Neuronal stem cell (in vitro differentiated cells): ENCODE results near the gene SND1.

ENCODE experiments used
- DNase-seq: peaks from one replicate; pipeline ENCODE4 v3.0.0-alpha.2; 2013; ENCODE audit warnings: low spot score
- H2AFZ ChIP-seq: one replicate; pipeline ENCODE4 v1.6.1; 2013; ENCODE audit warnings: mild to moderate bottlenecking, low read length, inconsistent platforms
- H2AK5ac ChIP-seq: 2 replicates; pipeline ENCODE4 v1.6.1; 2013; ENCODE audit warnings: low read depth, mild to moderate bottlenecking, inconsistent platforms, low read length, moderate library complexity, mixed read lengths
- H2BK120ac ChIP-seq: 2 replicates; pipeline ENCODE4 v1.6.1; 2013; ENCODE audit warnings: low read depth, mild to moderate bottlenecking, inconsistent platforms, low read length, moderate library complexity, mixed read lengths
- H2BK12ac ChIP-seq: one replicate; pipeline ENCODE4 v1.6.1; 2013; ENCODE audit warnings: low read length, inconsistent platforms
- H2BK15ac ChIP-seq: 2 replicates; pipeline ENCODE4 v1.6.1; 2013; ENCODE audit warnings: mild to moderate bottlenecking, low read length, inconsistent platforms, mixed read lengths
- H2BK5ac ChIP-seq: one replicate; pipeline ENCODE4 v1.6.1; 2013; ENCODE audit warnings: inconsistent platforms, mild to moderate bottlenecking, low read length, moderate library complexity
- H3K14ac ChIP-seq: one replicate; pipeline ENCODE4 v1.6.1; 2013; ENCODE audit warnings: low read length, inconsistent platforms
- H3K18ac ChIP-seq: 2 replicates; pipeline ENCODE4 v1.6.1; 2013; ENCODE audit warnings: low read length, inconsistent platforms
- H3K23ac ChIP-seq: 2 replicates; pipeline ENCODE4 v1.6.1; 2013; ENCODE audit warnings: low read depth, mild to moderate bottlenecking, mixed read lengths, low read length, inconsistent platforms; ENCODE audit not compliant: poor library complexity
- H3K27ac ChIP-seq: replicated peaks from 3 replicates; pipeline ENCODE4 v1.5.1; 2013; ENCODE audit warnings: low read length, inconsistent platforms
- H3K27me3 ChIP-seq, 3 experiments: 2 replicates each; pipeline ENCODE4 v1.6.1; 2013; ENCODE audit warnings: low read length in 3 of 3, mild to moderate bottlenecking in 2 of 3, inconsistent platforms in 1 of 3, low read depth in 1 of 3, mixed read lengths in 1 of 3, moderate library complexity in 1 of 3; ENCODE audit not compliant: control insufficient read depth in 3 of 3, insufficient read depth in 3 of 3
- H3K36me3 ChIP-seq, 2 donors: replicated peaks in 1 of 2; 2 replicates each; pipeline ENCODE4 v1.6.1; 2013; ENCODE audit warnings: low read length in 2 of 2; ENCODE audit not compliant: control insufficient read depth in 2 of 2, insufficient read depth in 2 of 2
- H3K4ac ChIP-seq: 2 replicates; pipeline ENCODE4 v1.6.1; 2013; ENCODE audit warnings: inconsistent platforms, mild to moderate bottlenecking, low read length, moderate library complexity
- H3K4me1 ChIP-seq, 2 donors: 1 replicate in 1 of 2; 2 replicates in 1 of 2; pipeline ENCODE4 v1.6.1; 2013; ENCODE audit warnings: low read length in 2 of 2, low read depth in 1 of 2; ENCODE audit not compliant: control insufficient read depth in 2 of 2, insufficient read depth in 1 of 2
- H3K4me2 ChIP-seq: one replicate; pipeline ENCODE4 v1.6.1; 2013; ENCODE audit warnings: mild to moderate bottlenecking, low read length, inconsistent platforms; ENCODE audit not compliant: insufficient read depth, poor library complexity, severe bottlenecking
- H3K4me3 ChIP-seq, 2 donors: 2 replicates each; pipeline ENCODE4 v1.5.1; 2013; ENCODE audit warnings: low read length in 2 of 2, mild to moderate bottlenecking in 2 of 2, inconsistent platforms in 1 of 2, moderate library complexity in 1 of 2
- H3K79me1 ChIP-seq: one replicate; pipeline ENCODE4 v1.6.1; 2013; ENCODE audit warnings: low read depth, mild to moderate bottlenecking, inconsistent platforms, low read length, moderate library complexity
- H3K9ac ChIP-seq: one replicate; pipeline ENCODE4 v1.6.1; 2013; ENCODE audit warnings: mild to moderate bottlenecking, low read depth, low read length, inconsistent platforms; ENCODE audit not compliant: poor library complexity
- H3K9me3 ChIP-seq, 2 donors: replicated peaks in 1 of 2; 2 replicates each; pipeline versions ENCODE3 to v1.6.1; 2013; ENCODE audit warnings: low read length in 2 of 2, mild to moderate bottlenecking in 2 of 2, inconsistent platforms in 1 of 2, low read depth in 1 of 2, mixed read lengths in 1 of 2, moderate library complexity in 1 of 2; ENCODE audit not compliant: control insufficient read depth in 2 of 2, insufficient read depth in 1 of 2
- H4K8ac ChIP-seq: one replicate; pipeline ENCODE4 v1.6.1; 2013; ENCODE audit warnings: low read depth, mild to moderate bottlenecking, inconsistent platforms, low read length, moderate library complexity
- H4K91ac ChIP-seq: one replicate; pipeline ENCODE4 v1.6.1; 2013; ENCODE audit warnings: low read length, low read depth, mild to moderate bottlenecking, inconsistent platforms; ENCODE audit not compliant: poor library complexity
- WGBS, 2 donors: extraction: QIAGEN DNeasy Blood & Tissue Kit; methylation state at CpG; one replicate each; pipeline ENCODE4 v1.1.7; 2013; ENCODE audit warnings: missing lambda C conversion rate in 2 of 2, mixed read lengths in 1 of 2; ENCODE audit not compliant: insufficient read length in 2 of 2, insufficient replicate concordance in 1 of 2; ENCODE audit errors: extremely low coverage in 2 of 2; 5-methylcytosine and 5-hydroxymethylcytosine counted together

The SND1 gene

GRCh38 chr7:127776776-127777386 is 124.9 kb downstream of the SND1 start:
- H2BK15ac ChIP-seq: no peak overlapping the region
- no peak overlapping the region for H2BK5ac ChIP-seq
- H3K4ac ChIP-seq: no peak overlapping the region
- DNase-seq: no peak
- no peak overlapping the region for H3K9ac ChIP-seq
- no peak overlapping the region for H4K91ac ChIP-seq
- H3K23ac ChIP-seq: no peak overlapping the region
- no peak overlapping the region for H3K14ac ChIP-seq
- H3K36me3 ChIP-seq: no peaks in the 10 kb centered on the region
- no peak overlapping the region for H2AFZ ChIP-seq
- H4K8ac ChIP-seq: no peak overlapping the region
- no peak overlapping the region for H2BK120ac ChIP-seq
- H2AK5ac ChIP-seq: no peak overlapping the region
- no peak overlapping the region for H3K4me3 ChIP-seq
- H3K4me1 ChIP-seq: peaks cover 0 to 5% of the 10 kb centered on the region in 2 donors
- WGBS, 2 donors: no CpG with 5 or more reads among the region's 1 CpG
- H3K18ac ChIP-seq: no peak overlapping the region
- H3K9me3 ChIP-seq: no peaks in the 10 kb centered on the region
- no peaks in the 10 kb centered on the region for H3K27me3 ChIP-seq
- no peak overlapping the region for H2BK12ac ChIP-seq
- H3K4me2 ChIP-seq: no peak overlapping the region
- H3K79me1 ChIP-seq: no peaks in the 10 kb centered on the region
- H3K27ac ChIP-seq: no peak overlapping the region

- H3K4me2 ChIP-seq: no peak overlapping the region
- H3K4ac ChIP-seq: no peak overlapping the region
These were observed 128.5 kb downstream of the SND1 start for GRCh38 chr7:127780489-127780888.

GRCh38 chr7:127781081-127781480 is 129.1 kb downstream of the SND1 start:
- Histone ChIP-seq H3K79me1 (no peaks in the 10 kb centered on the region), H2BK12ac (no peak overlapping the region), H4K8ac (no peak overlapping the region), H3K4me1 (peaks cover 0 to 10% of the 10 kb centered on the region in 2 donors), H3K4ac (no peak overlapping the region), H3K9ac (no peak overlapping the region), H2BK15ac (no peak overlapping the region), H2AFZ (no peak overlapping the region), H2BK120ac (no peak overlapping the region), H3K27ac (no peak overlapping the region), H2AK5ac (no peak overlapping the region), H3K4me3 (no peak overlapping the region), H3K23ac (no peak overlapping the region), H3K9me3 (no peaks in the 10 kb centered on the region), H3K18ac (no peak overlapping the region), H3K36me3 (peaks cover 0 to 3% of the 10 kb centered on the region in 2 donors), H4K91ac (no peak overlapping the region), H2BK5ac (no peak overlapping the region), H3K4me2 (no peak overlapping the region), H3K14ac (no peak overlapping the region), H3K27me3 (no peaks in the 10 kb centered on the region)
- WGBS, 2 donors: no CpG with 5 or more reads among the region's 4 CpGs
- no peak for DNase-seq

More at GRCh38 chr7:127780489-127780888, 128.5 kb downstream of the SND1 start:
- no peaks in the 10 kb centered on the region for H3K9me3 ChIP-seq
- WGBS, 2 donors: no CpG with 5 or more reads among the region's 1 CpG
- no peak overlapping the region for H3K23ac ChIP-seq
- no peak overlapping the region for H2AK5ac ChIP-seq
- H2BK120ac ChIP-seq: no peak overlapping the region
- no peak for DNase-seq
- no peak overlapping the region for H4K91ac ChIP-seq
- H3K9ac ChIP-seq: no peak overlapping the region
- H3K4me3 ChIP-seq: no peak overlapping the region
- no peak overlapping the region for H2AFZ ChIP-seq
- no peak overlapping the region for H4K8ac ChIP-seq
- no peak overlapping the region for H2BK12ac ChIP-seq
- no peak overlapping the region for H2BK5ac ChIP-seq
- no peak overlapping the region for H3K14ac ChIP-seq
- H3K18ac ChIP-seq: no peak overlapping the region
- H3K79me1 ChIP-seq: no peaks in the 10 kb centered on the region
- no peak overlapping the region for H3K27ac ChIP-seq
- peaks cover 0 to 3% of the 10 kb centered on the region in 2 donors for H3K36me3 ChIP-seq
- peaks cover 0 to 10% of the 10 kb centered on the region in 2 donors for H3K4me1 ChIP-seq
- H3K27me3 ChIP-seq: no peaks in the 10 kb centered on the region
- H2BK15ac ChIP-seq: no peak overlapping the region

- H3K27ac ChIP-seq: no peak overlapping the region
- no peak for DNase-seq
- H3K9ac ChIP-seq: no peak overlapping the region
- H3K4me1 ChIP-seq: peaks cover 0 to 10% of the 10 kb centered on the region in 2 donors
- H3K4me3 ChIP-seq: no peak overlapping the region
- H2BK120ac ChIP-seq: no peak overlapping the region
- H2AK5ac ChIP-seq: no peak overlapping the region
- no peak overlapping the region for H2BK5ac ChIP-seq
- no peak overlapping the region for H3K4me2 ChIP-seq
- H3K23ac ChIP-seq: no peak overlapping the region
- no peak overlapping the region for H4K8ac ChIP-seq
- no peak overlapping the region for H2BK12ac ChIP-seq
- no peaks in the 10 kb centered on the region for H3K9me3 ChIP-seq
- no peak overlapping the region for H4K91ac ChIP-seq
- no peak overlapping the region for H2BK15ac ChIP-seq
- no peak overlapping the region for H3K4ac ChIP-seq
- H3K18ac ChIP-seq: no peak overlapping the region
- H3K14ac ChIP-seq: no peak overlapping the region
- no peak overlapping the region for H2AFZ ChIP-seq
- no peaks in the 10 kb centered on the region for H3K27me3 ChIP-seq
- H3K79me1 ChIP-seq: no peaks in the 10 kb centered on the region
- H3K36me3 ChIP-seq: peaks cover 0 to 3% of the 10 kb centered on the region in 2 donors
These were observed 130.1 kb downstream of the SND1 start for GRCh38 chr7:127782075-127782474.
